ENCODE measurements around the gene KLRF1. TPM values are rescaled to one million over a fixed set of nuclear protein-coding genes. Genes with fewer than 3 reads are reported as not detected.

The KLRF1 gene
- total and polyA plus RNA-seq, 2 experiments from 2014 or later, result not detected

DNA sequence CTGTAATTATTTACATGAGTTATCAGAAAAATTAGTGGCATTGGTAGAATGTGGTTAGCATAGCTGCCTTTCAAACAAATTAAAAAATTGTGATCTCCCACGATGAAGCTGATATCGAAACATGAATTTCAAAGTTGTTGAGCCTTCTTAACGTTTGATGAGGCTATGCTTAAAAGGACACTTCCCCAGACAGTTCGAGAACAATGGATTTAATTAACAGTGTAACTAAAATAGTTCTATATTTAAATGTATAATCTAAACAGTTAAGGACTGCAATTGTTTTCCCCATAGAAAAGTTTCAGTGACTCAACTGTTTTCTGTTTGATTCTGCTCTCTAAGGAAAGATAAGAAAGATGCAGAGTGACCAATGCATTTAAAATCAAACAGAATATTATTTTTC, 40.2 kb downstream of the KLRF1 start:
- Histone ChIP-seq H3K27ac (no peak overlapping the region), H3K4me2 (peak overlapping the region; percentile 4), H3K36me3 (replicated peaks; ENCODE audit: insufficient read depth, low read depth) (no peaks in the 10 kb centered on the region), H2AFZ (no peak overlapping the region), H3K4me1 (ENCODE audit: insufficient read depth) (peaks cover 4% of the 10 kb centered on the region), H4K20me1 (ENCODE audit: insufficient read depth, poor library complexity, severe bottlenecking) (no peaks in the 10 kb centered on the region), H3K4me3 (no peak overlapping the region), H3K9me3 (ENCODE audit: low read depth) (no peaks in the 10 kb centered on the region), H3K9me2 (replicated peaks; ENCODE audit: insufficient read depth) (no peaks in the 10 kb centered on the region), H3K27me3 (no peaks in the 10 kb centered on the region), H3K79me2 (no peaks in the 10 kb centered on the region)
- no peak for TF ChIP-seq EZH2 (IDR thresholded peaks at IDR 0.05; ENCODE audit: borderline replicate concordance)
- TF ChIP-seq EZH2phosphoT487 (IDR thresholded peaks at IDR 0.05; ENCODE audit: low read depth, severe bottlenecking, unreplicated experiment), result no peak
- TF ChIP-seq, protein P1, sequence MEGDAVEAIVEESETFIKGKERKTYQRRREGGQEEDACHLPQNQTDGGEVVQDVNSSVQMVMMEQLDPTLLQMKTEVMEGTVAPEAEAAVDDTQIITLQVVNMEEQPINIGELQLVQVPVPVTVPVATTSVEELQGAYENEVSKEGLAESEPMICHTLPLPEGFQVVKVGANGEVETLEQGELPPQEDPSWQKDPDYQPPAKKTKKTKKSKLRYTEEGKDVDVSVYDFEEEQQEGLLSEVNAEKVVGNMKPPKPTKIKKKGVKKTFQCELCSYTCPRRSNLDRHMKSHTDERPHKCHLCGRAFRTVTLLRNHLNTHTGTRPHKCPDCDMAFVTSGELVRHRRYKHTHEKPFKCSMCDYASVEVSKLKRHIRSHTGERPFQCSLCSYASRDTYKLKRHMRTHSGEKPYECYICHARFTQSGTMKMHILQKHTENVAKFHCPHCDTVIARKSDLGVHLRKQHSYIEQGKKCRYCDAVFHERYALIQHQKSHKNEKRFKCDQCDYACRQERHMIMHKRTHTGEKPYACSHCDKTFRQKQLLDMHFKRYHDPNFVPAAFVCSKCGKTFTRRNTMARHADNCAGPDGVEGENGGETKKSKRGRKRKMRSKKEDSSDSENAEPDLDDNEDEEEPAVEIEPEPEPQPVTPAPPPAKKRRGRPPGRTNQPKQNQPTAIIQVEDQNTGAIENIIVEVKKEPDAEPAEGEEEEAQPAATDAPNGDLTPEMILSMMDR (IDR thresholded peaks at IDR 0.05; ENCODE audit: poor library complexity), result no peak
- WGBS (ENCODE audit: low lambda C conversion rate, missing lambda C conversion rate), result 83% methylated on average over 4 of the region's 4 CpGs
- DNase-seq (ENCODE audit: low spot score), result no peak

DNA sequence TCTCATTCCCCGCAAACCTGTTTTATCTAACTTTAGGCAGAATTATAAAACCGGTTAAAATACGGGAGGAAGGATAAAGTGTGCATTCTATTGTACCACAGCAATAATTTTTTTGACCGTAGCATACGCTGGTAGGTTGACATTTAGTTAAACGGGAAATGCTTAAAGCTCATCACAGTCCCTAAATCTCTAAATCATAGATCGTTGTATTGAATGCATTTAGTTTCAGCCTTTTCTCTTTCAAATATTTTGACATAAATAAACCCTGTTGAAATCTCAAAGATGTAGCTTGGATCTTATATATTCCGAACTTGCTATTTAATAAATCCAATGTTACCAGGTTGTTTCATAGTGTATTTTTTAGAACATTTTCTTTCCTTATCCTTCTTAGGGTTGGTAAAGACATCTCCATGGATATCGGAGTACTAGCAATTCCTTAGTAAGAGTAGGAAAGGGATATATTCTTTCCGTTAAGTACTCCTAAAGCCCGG, 41.1 kb downstream of the KLRF1 start:
- H3K9me3 ChIP-seq (ENCODE audit: low read depth), result no peaks in the 10 kb centered on the region
- peak overlapping the region; percentile 78 for H2AFZ ChIP-seq
- TF ChIP-seq, protein P1 (IDR thresholded peaks at IDR 0.05; ENCODE audit: poor library complexity), result no peak
- no peak for TF ChIP-seq EZH2phosphoT487 (IDR thresholded peaks at IDR 0.05; ENCODE audit: low read depth, severe bottlenecking, unreplicated experiment)
- no peak for TF ChIP-seq EZH2 (IDR thresholded peaks at IDR 0.05; ENCODE audit: borderline replicate concordance)
- 94% methylated on average over 11 of the region's 11 CpGs for WGBS (ENCODE audit: low lambda C conversion rate, missing lambda C conversion rate)
- H3K79me2 ChIP-seq, result no peaks in the 10 kb centered on the region
- peaks cover 4% of the 10 kb centered on the region for H3K4me1 ChIP-seq (ENCODE audit: insufficient read depth)
- no peaks in the 10 kb centered on the region for H3K36me3 ChIP-seq (replicated peaks; ENCODE audit: insufficient read depth, low read depth)
- no peaks in the 10 kb centered on the region for H3K27me3 ChIP-seq
- no peaks in the 10 kb centered on the region for H4K20me1 ChIP-seq (ENCODE audit: insufficient read depth, poor library complexity, severe bottlenecking)
- H3K27ac ChIP-seq, result no peak overlapping the region
- H3K4me2 ChIP-seq, result peak overlapping the region; percentile 74
- no peak overlapping the region for H3K4me3 ChIP-seq
- no peak for DNase-seq (ENCODE audit: low spot score)
- no peaks in the 10 kb centered on the region for H3K9me2 ChIP-seq (replicated peaks; ENCODE audit: insufficient read depth)

DNA sequence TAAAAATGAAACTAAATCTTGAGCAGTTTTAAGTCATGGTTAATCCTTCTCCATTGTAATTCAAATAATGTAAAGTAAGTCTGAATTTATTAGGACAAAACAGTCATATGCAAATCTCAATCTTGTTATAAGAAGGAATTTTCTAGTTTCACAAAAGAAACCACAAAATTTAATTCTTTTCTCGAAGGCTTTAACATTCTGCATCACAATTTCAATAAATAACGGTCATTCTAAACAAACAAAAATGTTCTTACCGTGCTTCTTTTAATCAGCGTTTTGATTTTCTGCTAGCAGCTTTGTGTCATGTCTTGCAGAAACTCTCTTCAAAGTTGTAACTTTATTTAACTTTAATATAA, 41.6 kb downstream of the KLRF1 start:
- WGBS (ENCODE audit: low lambda C conversion rate, missing lambda C conversion rate), result 81% methylated on average over 4 of the region's 4 CpGs
- no peak for TF ChIP-seq EZH2phosphoT487 (IDR thresholded peaks at IDR 0.05; ENCODE audit: low read depth, severe bottlenecking, unreplicated experiment)
- TF ChIP-seq, protein P1 (IDR thresholded peaks at IDR 0.05; ENCODE audit: poor library complexity), result no peak
- Histone ChIP-seq H3K36me3 (replicated peaks; ENCODE audit: insufficient read depth, low read depth) (no peaks in the 10 kb centered on the region), H3K79me2 (no peaks in the 10 kb centered on the region), H3K27me3 (no peaks in the 10 kb centered on the region), H4K20me1 (ENCODE audit: insufficient read depth, poor library complexity, severe bottlenecking) (no peaks in the 10 kb centered on the region), H3K27ac (peak overlapping the region; percentile 7), H3K4me1 (ENCODE audit: insufficient read depth) (peaks cover 4% of the 10 kb centered on the region), H3K9me2 (replicated peaks; ENCODE audit: insufficient read depth) (no peaks in the 10 kb centered on the region), H3K9me3 (ENCODE audit: low read depth) (no peaks in the 10 kb centered on the region), H3K4me2 (peak overlapping the region; percentile 74), H3K4me3 (no peak overlapping the region), H2AFZ (peak overlapping the region; percentile 78)
- no peak for DNase-seq (ENCODE audit: low spot score)
